Mesendoderm (in vitro differentiated cells): ENCODE results near the gene NXPE3.

Experiments used
- DNase-seq: peaks from one replicate; pipeline ENCODE4 v3.0.0; 2013
- H2AK5ac ChIP-seq: 2 replicates; pipeline ENCODE4 v1.6.1; 2013; ENCODE audit warnings: low read length, inconsistent platforms
- H2BK120ac ChIP-seq: 2 replicates; pipeline ENCODE4 v1.6.1; 2013; ENCODE audit warnings: low read depth, mild to moderate bottlenecking, low read length, moderate library complexity, mixed read lengths
- H2BK15ac ChIP-seq: replicated peaks from 2 replicates; pipeline ENCODE4 v1.6.1; 2013; ENCODE audit warnings: low read depth, mild to moderate bottlenecking, moderate library complexity
- H2BK5ac ChIP-seq: 2 replicates; pipeline ENCODE4 v1.6.1; 2013; ENCODE audit warnings: low read length, inconsistent platforms
- H3K18ac ChIP-seq: 2 replicates; pipeline ENCODE4 v1.6.1; 2013; ENCODE audit warnings: mild to moderate bottlenecking, low read length, mixed read lengths
- H3K23ac ChIP-seq: one replicate; pipeline ENCODE4 v1.6.1; 2013; ENCODE audit warnings: low read length
- H3K27ac ChIP-seq: 2 replicates; pipeline ENCODE4 v1.5.1; 2013; ENCODE audit warnings: low read depth, mild to moderate bottlenecking, inconsistent platforms, low read length, moderate library complexity
- H3K27me3 ChIP-seq: 2 replicates; pipeline ENCODE4 v1.6.1; 2013; ENCODE audit warnings: low read length, control low read depth, mild to moderate bottlenecking, inconsistent platforms; ENCODE audit not compliant: insufficient read depth, poor library complexity
- H3K36me3 ChIP-seq: 2 replicates; pipeline ENCODE4 v1.6.1; 2013; ENCODE audit warnings: low read length, inconsistent platforms; ENCODE audit not compliant: control insufficient read depth, insufficient read depth
- H3K4ac ChIP-seq: one replicate; pipeline ENCODE4 v1.6.1; 2013; ENCODE audit warnings: low read depth, mild to moderate bottlenecking, low read length, moderate library complexity
- H3K4me1 ChIP-seq: 2 replicates; pipeline ENCODE4 v1.6.1; 2013; ENCODE audit warnings: low read depth, low read length, inconsistent platforms; ENCODE audit not compliant: control insufficient read depth
- H3K4me2 ChIP-seq: 2 replicates; pipeline ENCODE4 v1.6.1; 2013; ENCODE audit warnings: low read length
- H3K4me3 ChIP-seq: 2 replicates; pipeline ENCODE4 v1.5.1; 2013; ENCODE audit warnings: mild to moderate bottlenecking, low read length
- H3K56ac ChIP-seq: one replicate; pipeline ENCODE4 v1.6.1; 2013; ENCODE audit warnings: low read length
- H3K79me1 ChIP-seq: 2 replicates; pipeline ENCODE4 v1.6.1; 2013; ENCODE audit warnings: low read length, inconsistent platforms
- H3K79me2 ChIP-seq: 2 replicates; pipeline ENCODE4 v1.6.1; 2013; ENCODE audit warnings: mild to moderate bottlenecking, low read length; ENCODE audit not compliant: control insufficient read depth, insufficient read depth
- H3K9ac ChIP-seq: 2 replicates; pipeline ENCODE4 v1.6.1; 2013; ENCODE audit warnings: low read length, inconsistent platforms
- H4K5ac ChIP-seq: one replicate; pipeline ENCODE4 v1.6.1; 2013; ENCODE audit warnings: low read length
- H4K8ac ChIP-seq: one replicate; pipeline ENCODE4 v1.6.1; 2013; ENCODE audit warnings: low read depth, mild to moderate bottlenecking, control low read depth, low read length, moderate library complexity
- WGBS: extraction: QIAGEN DNeasy Blood & Tissue Kit; methylation state at CpG from one replicate; pipeline ENCODE4 v1.1.7; 2013; ENCODE audit warnings: low lambda C conversion rate, missing lambda C conversion rate; ENCODE audit not compliant: insufficient coverage; ENCODE audit errors: extremely low coverage; 5-methylcytosine and 5-hydroxymethylcytosine counted together

Gene NXPE3

DNA sequence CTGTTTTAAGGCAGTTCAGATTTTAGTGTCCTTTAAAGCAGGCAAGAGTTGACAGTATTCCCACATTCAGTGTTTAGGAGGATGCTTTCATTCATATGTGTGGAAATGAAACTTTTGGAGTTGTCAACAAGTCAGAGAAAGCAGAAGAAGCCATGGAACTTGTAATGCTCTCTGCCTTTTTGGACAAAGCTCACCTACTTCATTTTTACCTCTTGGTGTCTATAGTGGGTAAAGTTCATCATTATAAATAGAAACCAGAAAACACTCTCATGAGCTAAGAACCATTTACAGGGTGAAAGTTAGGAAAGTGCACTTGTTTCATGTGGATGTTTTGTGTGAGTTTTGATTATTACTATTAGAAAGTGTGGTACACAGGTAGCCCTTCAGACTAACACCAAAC, 61.1 kb downstream of the NXPE3 start:
- Histone ChIP-seq H3K27me3 (no peaks in the 10 kb centered on the region), H2AK5ac (no peak overlapping the region), H3K4me2 (no peak overlapping the region), H3K9ac (no peak overlapping the region), H4K8ac (no peak overlapping the region), H2BK15ac (no peak overlapping the region), H2BK5ac (no peak overlapping the region), H3K4me1 (peaks cover 5% of the 10 kb centered on the region), H3K4ac (no peak overlapping the region), H3K56ac (no peak overlapping the region), H3K79me2 (no peaks in the 10 kb centered on the region), H3K18ac (no peak overlapping the region), H3K27ac (no peak overlapping the region), H3K36me3 (no peaks in the 10 kb centered on the region), H3K79me1 (no peaks in the 10 kb centered on the region), H3K4me3 (no peak overlapping the region), H3K23ac (no peak overlapping the region), H4K5ac (no peak overlapping the region), H2BK120ac (no peak overlapping the region)
- DNase-seq = no peak

DNA sequence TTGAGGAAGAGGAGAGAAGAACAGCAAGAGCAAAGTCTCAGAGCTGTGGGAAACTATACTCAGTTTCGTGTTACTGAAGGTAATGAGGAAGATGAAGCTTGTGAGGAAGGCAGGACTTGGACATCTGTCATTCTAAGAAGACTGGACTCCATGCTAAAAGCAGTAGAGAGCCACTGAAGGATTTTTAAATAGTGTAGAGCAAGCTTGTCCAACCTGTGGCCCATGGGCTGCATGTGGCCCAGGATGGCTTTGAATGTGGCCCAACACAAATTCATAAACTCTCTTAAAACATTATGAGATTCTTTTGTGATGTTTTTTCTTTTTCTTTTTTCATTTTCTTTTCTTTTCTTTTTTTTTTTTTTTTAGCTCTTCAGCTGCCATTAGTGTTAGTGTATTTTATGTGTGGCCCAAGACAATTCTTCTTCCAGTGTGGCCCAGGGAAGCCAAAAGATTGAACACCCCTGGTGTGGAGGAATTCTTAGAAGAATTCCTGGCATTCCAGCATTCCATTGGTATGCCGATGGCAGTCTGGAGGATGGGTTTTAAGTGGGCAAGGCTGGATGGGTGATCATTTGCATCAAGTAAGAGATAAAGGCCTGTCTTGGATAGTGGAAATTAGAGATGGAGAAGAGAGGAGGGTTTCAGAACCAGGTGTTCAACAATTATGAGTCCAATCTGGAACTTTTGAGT, 63.4 kb downstream of the NXPE3 start:
- Histone ChIP-seq H2BK5ac (peak overlapping the region; percentile 74), H3K79me2 (no peaks in the 10 kb centered on the region), H4K5ac (no peak overlapping the region), H3K4me2 (no peak overlapping the region), H3K27ac (peak overlapping the region; percentile 43), H3K56ac (peak overlapping the region; percentile 69), H2BK120ac (no peak overlapping the region), H3K9ac (no peak overlapping the region), H3K23ac (peak overlapping the region; percentile 81), H3K18ac (no peak overlapping the region), H4K8ac (no peak overlapping the region), H3K4me3 (no peak overlapping the region), H2BK15ac (no peak overlapping the region), H3K79me1 (no peaks in the 10 kb centered on the region), H2AK5ac (no peak overlapping the region), H3K36me3 (no peaks in the 10 kb centered on the region), H3K27me3 (no peaks in the 10 kb centered on the region), H3K4ac (no peak overlapping the region), H3K4me1 (peaks cover 5% of the 10 kb centered on the region)
- no CpG with 5 or more reads among the region's 2 CpGs for WGBS
- peak; percentile 98 for DNase-seq

DNA sequence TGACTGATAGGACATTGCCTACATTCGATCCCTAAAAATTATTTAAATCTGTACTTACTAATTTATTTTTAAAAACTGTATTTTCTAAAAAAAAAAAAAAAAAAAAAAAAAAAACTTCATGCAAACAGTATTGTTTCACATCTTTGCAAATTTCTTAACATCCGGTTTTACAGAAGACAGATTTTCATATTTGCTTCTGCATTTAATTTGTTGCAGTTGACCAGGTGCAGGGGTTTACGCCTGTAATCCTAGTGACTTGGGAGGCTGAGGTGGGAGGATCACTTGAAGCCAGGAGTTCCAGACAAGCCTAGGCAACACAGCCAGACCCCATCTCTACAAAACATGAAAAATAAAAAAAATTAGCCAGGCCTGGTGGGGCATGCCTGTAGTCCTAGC, 63.9 kb downstream of the NXPE3 start:
- DNase-seq = no peak
- no peak overlapping the region for H2BK15ac ChIP-seq
- no peak overlapping the region for H2BK120ac ChIP-seq
- WGBS = no CpG with 5 or more reads among the region's 3 CpGs
- H3K4me3 ChIP-seq = no peak overlapping the region
- H3K4ac ChIP-seq = peak overlapping the region; percentile 73
- H3K9ac ChIP-seq = no peak overlapping the region
- H3K36me3 ChIP-seq = no peaks in the 10 kb centered on the region
- no peak overlapping the region for H3K56ac ChIP-seq
- no peak overlapping the region for H2AK5ac ChIP-seq
- H4K8ac ChIP-seq = no peak overlapping the region
- no peaks in the 10 kb centered on the region for H3K79me2 ChIP-seq
- peak overlapping the region; percentile 31 for H3K18ac ChIP-seq
- H4K5ac ChIP-seq = no peak overlapping the region
- H3K4me2 ChIP-seq = no peak overlapping the region
- no peak overlapping the region for H2BK5ac ChIP-seq
- no peaks in the 10 kb centered on the region for H3K27me3 ChIP-seq
- H3K4me1 ChIP-seq = peaks cover 5% of the 10 kb centered on the region
- H3K27ac ChIP-seq = no peak overlapping the region
- H3K79me1 ChIP-seq = no peaks in the 10 kb centered on the region
- H3K23ac ChIP-seq = no peak overlapping the region

DNA sequence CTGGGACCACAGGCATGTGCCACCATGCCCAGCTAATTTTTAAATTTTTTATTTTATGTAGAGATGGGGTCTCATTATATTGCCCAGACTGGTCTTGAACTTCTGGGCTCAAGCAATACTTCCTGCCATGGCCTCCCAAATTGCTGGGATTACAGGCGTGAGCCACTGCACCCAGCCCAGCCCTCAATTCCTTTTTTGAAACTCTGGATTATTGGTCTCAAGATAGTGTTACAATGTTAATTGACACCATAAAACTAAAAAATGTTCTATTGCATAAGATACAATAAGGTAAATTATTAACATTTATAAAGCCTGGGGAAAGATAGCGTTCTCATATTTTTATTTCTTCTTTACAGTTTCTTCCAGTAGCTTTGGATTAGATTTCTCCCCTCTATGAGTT, 66.4 kb downstream of the NXPE3 start:
- Histone ChIP-seq H3K56ac (no peak overlapping the region), H4K8ac (no peak overlapping the region), H3K4me2 (no peak overlapping the region), H3K27ac (no peak overlapping the region), H3K9ac (no peak overlapping the region), H3K27me3 (no peaks in the 10 kb centered on the region), H3K4me1 (peaks cover 5% of the 10 kb centered on the region), H2AK5ac (no peak overlapping the region), H2BK120ac (no peak overlapping the region), H3K4me3 (no peak overlapping the region), H3K4ac (no peak overlapping the region), H3K79me2 (peaks cover 7% of the 10 kb centered on the region), H2BK15ac (no peak overlapping the region), H2BK5ac (no peak overlapping the region), H4K5ac (no peak overlapping the region), H3K36me3 (no peaks in the 10 kb centered on the region), H3K23ac (no peak overlapping the region), H3K18ac (no peak overlapping the region), H3K79me1 (no peaks in the 10 kb centered on the region)
- no peak for DNase-seq
- WGBS = no CpG with 5 or more reads among the region's 2 CpGs

DNA sequence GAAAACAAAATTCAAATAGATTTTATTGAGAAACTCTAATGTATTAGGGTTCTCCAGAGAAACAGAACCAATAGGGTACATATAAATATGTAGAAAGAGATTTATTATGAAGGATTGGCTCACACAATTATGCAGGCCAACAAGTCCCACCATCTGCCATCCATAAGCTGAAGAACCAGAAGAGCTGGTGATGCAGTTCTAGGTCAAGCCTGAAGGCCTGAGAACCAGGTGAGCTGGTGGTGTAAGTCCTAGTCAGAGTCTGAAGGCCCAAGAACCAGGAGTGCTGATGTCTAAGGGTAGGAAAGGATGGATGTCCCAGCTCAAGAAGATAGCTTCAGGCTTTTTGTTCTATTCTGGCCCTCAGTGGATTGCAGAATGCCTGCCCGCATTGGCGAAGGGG, 67.7 kb downstream of the NXPE3 start:
- H3K4me2 ChIP-seq = no peak overlapping the region

DNA sequence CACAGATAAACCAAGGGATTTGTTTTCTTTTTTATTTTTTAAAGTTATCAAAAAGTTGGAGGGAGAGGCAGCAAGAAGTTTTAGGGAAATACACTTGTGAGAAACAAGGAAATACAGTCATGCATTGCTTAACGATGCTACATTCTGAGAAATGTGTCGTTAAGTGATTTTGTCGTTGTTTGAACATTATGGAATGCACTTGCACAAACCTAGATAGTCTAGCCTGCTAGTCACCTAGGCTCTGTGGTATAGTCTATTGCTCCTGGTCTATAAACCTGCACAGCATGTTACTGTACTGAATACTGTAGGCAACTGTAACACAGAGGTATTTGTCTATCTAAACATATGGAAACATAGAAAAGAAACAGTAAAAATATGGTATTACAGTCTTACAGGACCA, 68.3 kb downstream of the NXPE3 start:
- no peak overlapping the region for H3K4ac ChIP-seq
- no peak overlapping the region for H3K4me2 ChIP-seq

More for the DNA sequence above, 67.7 kb downstream of the NXPE3 start:
- H4K8ac ChIP-seq = no peak overlapping the region
- no peak overlapping the region for H2BK120ac ChIP-seq
- H3K79me1 ChIP-seq = peaks cover 2% of the 10 kb centered on the region
- no peak overlapping the region for H3K56ac ChIP-seq
- H3K4ac ChIP-seq = no peak overlapping the region
- no peak overlapping the region for H2AK5ac ChIP-seq
- H2BK15ac ChIP-seq = no peak overlapping the region
- no peak for DNase-seq
- WGBS = no CpG with 5 or more reads among the region's 2 CpGs
- H3K4me1 ChIP-seq = peaks cover 5% of the 10 kb centered on the region
- H3K79me2 ChIP-seq = peaks cover 14% of the 10 kb centered on the region
- H3K18ac ChIP-seq = no peak overlapping the region
- no peak overlapping the region for H2BK5ac ChIP-seq
- no peaks in the 10 kb centered on the region for H3K36me3 ChIP-seq
- no peak overlapping the region for H3K27ac ChIP-seq
- H3K9ac ChIP-seq = no peak overlapping the region
- H3K4me3 ChIP-seq = no peak overlapping the region
- H3K23ac ChIP-seq = no peak overlapping the region
- H4K5ac ChIP-seq = no peak overlapping the region
- no peaks in the 10 kb centered on the region for H3K27me3 ChIP-seq

More for the DNA sequence above, 68.3 kb downstream of the NXPE3 start:
- DNase-seq = no peak
- no peak overlapping the region for H4K5ac ChIP-seq
- H3K23ac ChIP-seq = no peak overlapping the region
- H2BK15ac ChIP-seq = no peak overlapping the region
- no peak overlapping the region for H2BK120ac ChIP-seq
- no peak overlapping the region for H3K4me3 ChIP-seq
- H3K79me2 ChIP-seq = peaks cover 17% of the 10 kb centered on the region
- no peak overlapping the region for H3K56ac ChIP-seq
- H2AK5ac ChIP-seq = no peak overlapping the region
- no peaks in the 10 kb centered on the region for H3K36me3 ChIP-seq
- H3K79me1 ChIP-seq = peaks cover 3% of the 10 kb centered on the region
- no peak overlapping the region for H2BK5ac ChIP-seq
- H3K4me1 ChIP-seq = no peaks in the 10 kb centered on the region
- H3K27ac ChIP-seq = no peak overlapping the region
- no CpG with 5 or more reads among the region's 3 CpGs for WGBS
- H3K18ac ChIP-seq = no peak overlapping the region
- H4K8ac ChIP-seq = no peak overlapping the region
- no peak overlapping the region for H3K9ac ChIP-seq
- H3K27me3 ChIP-seq = no peaks in the 10 kb centered on the region
